GM12873 (cell line): Measurements from ENCODE around the gene MTHFR.

ENCODE experiments used
- TF ChIP-seq, protein P1 (sequence below): IDR thresholded peaks from 2 replicates; pipeline ENCODE4 v1.5.1; 2012; ENCODE audit warnings: low read depth, mild to moderate bottlenecking, moderate library complexity, low read length, control low read depth; ENCODE audit not compliant: insufficient read depth; ENCODE audit errors: missing control alignments

Gene MTHFR

DNA sequence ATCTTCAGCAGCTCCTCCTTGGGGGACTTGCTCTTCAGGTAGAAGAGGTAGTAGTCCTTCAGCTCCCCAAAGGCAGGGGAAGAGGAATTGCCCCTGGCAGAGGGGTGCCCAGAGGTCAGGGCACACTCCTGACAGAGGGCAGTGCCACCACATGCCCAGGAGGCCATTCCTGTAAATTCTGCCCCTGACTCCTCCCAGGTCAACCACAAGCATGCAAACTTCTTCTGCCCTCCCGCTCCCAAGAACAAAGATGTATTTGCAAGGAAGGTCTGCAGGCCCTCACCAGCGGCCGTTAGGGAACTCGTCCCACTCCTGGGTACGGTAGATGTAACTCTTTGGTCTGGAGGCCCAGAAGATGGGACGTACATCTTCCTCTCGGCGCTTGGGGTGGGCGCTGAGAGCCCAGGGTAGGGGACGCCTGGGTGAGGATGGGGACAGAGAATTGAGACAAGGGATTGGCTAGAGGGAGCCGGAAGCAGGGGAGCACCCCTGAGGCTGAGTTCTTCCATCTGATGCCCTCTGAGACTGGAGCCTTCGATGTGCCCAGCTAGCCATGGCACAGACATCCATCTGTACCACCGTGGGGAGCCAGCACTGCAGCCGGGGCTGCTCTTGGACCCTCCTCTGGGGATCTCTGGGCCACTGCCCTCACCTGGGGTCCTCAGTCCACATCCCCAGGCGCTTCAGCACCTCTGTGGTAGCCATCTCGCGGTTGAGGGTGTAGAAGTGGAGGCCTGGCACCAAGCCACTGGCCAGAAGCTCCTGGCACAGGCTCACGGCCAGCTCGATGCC lies 11.1 kb downstream of the MTHFR start:
- TF ChIP-seq, protein P1, sequence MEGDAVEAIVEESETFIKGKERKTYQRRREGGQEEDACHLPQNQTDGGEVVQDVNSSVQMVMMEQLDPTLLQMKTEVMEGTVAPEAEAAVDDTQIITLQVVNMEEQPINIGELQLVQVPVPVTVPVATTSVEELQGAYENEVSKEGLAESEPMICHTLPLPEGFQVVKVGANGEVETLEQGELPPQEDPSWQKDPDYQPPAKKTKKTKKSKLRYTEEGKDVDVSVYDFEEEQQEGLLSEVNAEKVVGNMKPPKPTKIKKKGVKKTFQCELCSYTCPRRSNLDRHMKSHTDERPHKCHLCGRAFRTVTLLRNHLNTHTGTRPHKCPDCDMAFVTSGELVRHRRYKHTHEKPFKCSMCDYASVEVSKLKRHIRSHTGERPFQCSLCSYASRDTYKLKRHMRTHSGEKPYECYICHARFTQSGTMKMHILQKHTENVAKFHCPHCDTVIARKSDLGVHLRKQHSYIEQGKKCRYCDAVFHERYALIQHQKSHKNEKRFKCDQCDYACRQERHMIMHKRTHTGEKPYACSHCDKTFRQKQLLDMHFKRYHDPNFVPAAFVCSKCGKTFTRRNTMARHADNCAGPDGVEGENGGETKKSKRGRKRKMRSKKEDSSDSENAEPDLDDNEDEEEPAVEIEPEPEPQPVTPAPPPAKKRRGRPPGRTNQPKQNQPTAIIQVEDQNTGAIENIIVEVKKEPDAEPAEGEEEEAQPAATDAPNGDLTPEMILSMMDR = no peak

DNA sequence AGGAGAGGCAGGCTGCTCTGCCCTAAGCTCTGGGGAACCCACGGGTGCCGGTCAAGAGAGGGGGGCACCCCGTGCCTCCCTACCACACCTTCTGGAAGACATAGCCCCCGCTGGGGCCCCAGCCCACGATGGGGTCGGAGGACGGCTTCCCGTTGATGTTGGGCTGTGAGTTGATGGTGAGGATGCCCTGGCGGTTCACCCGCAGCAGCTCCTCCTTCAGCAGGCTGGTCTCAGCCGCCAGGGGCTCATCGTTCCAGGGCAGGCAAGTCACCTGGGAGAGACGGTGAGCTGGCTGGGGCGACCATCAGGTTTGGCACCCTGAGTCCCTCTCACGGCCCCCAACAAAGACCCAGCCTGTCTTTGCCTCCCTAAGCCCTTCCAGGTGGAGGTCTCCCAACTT lies 11.9 kb downstream of the MTHFR start:
- TF ChIP-seq, protein P1 = no peak

DNA sequence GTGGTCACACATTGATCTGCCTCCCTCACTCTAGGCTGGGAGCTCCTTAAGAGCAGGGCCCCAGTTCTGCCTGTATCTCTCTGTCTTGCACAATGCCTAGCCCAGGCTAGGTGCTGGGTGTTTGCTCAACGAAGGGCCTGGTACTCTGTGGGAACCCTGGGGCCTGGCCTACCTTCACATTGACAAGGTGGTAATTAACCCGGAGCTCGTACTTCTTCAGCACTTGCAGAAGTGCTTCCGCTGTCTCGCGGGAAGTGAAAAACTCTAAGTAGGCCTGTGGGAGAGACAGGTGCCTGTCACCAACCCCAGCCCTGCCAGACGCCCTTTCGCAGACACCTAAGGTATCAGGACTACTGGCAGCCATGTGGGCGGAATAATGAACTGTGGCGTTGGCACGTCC lies 13.7 kb downstream of the MTHFR start:
- TF ChIP-seq, protein P1 = no peak

DNA sequence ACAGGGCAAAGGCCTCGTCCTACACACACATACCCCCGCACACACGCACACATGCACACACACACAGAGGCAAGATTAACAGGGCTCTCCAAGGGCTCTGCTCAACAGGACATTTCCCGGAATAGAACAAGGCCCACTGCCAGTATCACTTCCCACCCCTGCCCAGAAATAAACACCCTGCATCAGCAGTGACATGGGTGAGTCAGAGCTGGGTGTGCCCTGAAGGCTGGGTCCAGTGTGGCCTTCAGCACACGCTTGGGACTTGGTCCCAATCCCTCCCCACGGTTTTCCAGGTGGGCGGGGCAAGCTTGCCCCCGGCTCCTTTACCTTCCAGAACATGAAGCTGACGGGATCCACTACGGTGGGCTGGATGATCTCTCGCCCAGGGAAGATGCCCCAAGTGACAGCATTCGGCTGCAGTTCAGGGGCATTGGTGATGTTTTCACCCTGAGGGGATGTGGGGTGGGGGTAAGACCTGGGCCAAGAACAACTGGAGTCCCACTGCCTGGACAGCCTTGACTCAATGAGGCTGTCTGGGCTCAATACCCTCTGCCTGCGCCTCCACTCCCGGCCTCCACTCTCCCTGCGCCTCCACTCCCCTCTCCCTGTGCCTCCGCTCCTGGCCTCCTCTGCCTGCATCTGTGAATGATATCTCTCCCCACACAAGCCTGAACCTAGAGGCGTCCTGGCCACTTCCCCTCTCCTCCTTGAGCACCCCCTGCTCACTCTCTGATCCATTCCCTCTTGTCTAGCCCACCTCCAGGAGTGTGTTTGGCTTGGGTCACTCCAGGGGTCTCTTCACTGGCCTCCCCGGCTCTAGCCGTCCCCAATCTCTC lies 14.7 kb downstream of the MTHFR start:
- TF ChIP-seq, protein P1 = no peak

DNA sequence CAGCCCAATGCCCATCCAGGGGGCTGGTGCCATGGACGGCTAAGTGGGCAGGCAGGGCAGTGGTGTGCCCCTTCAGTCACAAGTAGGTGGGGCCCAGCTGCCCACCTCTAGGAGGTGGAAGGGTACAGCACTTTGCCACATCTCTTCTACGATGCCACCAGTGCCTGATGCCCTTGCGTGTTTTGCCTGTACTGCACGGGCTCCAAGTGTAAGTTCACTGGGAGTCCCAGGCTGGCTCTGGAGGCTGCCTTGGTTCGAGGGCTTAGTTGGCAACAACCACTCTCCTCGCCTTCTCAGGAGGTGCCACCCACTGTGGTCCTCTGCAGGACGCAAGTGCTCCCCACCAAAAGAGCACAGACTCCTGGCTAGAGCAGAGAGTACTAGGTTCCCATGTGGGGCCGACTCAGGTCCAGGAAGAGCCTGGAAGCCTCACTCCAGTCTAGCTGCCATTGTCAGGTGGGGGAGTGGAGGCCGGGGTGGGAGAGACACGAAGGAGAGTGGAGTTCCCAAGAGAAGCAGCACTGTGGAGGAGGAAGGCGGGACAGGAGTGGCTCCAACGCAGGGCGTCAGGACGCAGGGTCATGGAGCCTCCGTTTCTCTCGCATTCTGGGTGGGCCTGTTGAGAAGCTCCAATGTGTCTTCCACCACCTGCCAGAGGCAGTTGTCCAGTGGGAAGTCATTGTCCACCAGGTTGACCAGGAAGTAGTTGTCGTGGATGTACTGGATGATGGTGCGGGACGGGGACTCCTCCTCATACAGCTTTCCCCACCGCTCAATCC lies 15.5 kb downstream of the MTHFR start:
- TF ChIP-seq, protein P1 = no peak

DNA sequence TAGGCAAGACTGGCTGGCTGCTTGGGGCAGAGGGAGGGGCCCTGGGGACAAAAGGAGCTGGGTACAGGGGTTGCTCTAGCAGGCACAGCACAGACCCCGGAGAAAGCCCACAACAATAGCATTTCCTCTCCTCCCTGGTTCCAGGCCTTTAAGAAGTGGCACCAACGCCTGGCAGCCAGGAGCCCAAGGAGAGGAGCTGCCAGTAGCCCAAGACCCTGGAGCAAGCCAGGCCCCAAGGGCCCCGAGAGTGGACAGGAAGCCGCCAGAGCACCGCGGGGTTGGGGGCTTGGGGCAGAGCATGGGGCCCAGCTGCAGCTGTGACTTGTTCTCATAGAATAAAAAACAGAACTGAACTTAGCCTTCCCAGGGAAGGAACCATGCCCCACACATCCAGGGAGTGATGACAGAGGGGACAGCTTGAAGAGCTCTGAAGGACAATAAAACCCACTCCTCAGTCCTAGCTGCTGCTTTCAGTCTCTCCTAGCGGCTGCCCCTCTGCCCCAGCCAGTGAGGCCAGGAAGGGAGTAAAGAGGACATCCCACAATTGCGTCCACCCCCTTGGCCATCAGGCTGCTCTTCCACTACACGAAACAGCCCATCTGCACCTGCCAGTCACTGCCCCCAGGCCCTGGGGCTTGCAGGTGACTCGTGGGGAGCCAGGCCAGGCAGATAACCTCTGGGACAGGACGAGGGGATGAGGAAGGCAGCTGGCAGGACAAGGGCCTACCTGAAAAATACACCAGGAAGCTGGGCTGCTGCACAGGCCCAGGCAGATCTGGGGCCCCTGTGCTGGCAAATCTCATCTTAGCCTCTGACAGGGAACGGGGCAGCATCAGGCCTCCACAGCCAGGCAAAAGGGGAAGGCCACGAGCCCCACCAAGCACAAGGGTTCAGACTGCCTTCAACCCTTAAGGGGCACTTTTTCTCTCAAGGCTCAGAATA lies 16.4 kb downstream of the MTHFR start:
- TF ChIP-seq, protein P1 = no peak
